ENCODE measurements around the gene AP2A2. TPM values are rescaled to one million over a fixed set of nuclear protein-coding genes. Genes with fewer than 3 reads are reported as not detected.

AP2A2 gene
- total RNA-seq, 1 experiment from 2014 or later: 123 TPM

DNA sequence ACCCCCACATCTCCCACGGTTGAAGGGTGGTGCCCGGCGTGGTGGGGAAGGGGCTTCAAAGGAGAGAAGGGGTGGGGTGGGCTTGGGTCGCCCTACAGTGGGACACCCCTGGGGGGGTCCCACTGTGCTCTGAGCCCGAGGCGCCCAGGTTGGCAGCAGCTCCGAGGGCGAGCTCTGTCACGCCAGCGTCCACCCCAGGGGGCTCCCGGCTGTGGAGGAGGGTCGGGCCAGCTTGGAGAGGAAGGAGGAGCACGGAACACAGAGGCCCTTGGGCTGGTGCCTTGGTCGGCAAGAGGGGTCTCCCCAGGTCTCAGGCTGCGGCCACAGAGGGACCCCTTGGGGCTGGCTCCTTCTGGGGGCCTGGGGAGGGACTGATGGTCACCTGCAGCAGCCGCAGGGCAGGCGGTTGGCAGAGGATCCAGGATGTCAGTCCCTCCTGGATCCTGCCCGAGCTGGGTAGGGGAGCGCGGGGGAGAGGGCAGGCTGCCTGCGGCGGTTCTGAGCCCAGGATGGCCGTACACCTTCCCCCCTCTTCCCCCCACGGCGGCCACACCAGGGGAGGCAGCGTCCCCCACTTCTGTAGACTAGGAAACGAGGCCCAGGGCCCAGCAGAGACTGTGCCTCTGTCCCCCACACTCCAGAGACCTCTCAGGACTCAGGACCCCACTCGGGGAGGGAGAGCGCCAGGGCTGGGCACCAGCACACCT is 110.1 kb downstream of the AP2A2 start:
- BruUV-seq (replicated peaks): no TSS peak
- Histone ChIP-seq H3K4me1 (ENCODE audit: control insufficient read depth, insufficient read depth, low read length) (peaks cover 33% of the 10 kb centered on the region), H3K9me3 (ENCODE audit: control insufficient read depth, insufficient read depth, low read depth, low read length) (no peaks in the 10 kb centered on the region), H3K27me3 (ENCODE audit: control insufficient read depth, insufficient read depth, low read length) (no peaks in the 10 kb centered on the region), H3K27ac (ENCODE audit: low read length) (no peak overlapping the region; the same call in 1 of the 2 replicates), H3K36me3 (ENCODE audit: control insufficient read depth, insufficient read depth, low read length) (no peaks in the 10 kb centered on the region), H3K4me3 (ENCODE audit: low read depth in 2 of 2, low read length in 2 of 2) (no peak overlapping the region)
- TF ChIP-seq TCF7L2 (IDR thresholded peaks at IDR 0.05; ENCODE audit: low read depth, low read length): no peak
- DNase-seq (ENCODE audit: low read depth, low spot score) (no peak), ATAC-seq (peak; percentile 9)
- in situ Hi-C loops (cut with HindIII; ENCODE audit: low pct_unique_long_range_greater_than_20kb, low sequenced_read_pairs): no loop called here
- CTCF ChIA-PET: interaction anchor here (0.6 kb wide), 1 partner anchor 192 kb away, joined by 7 read pairs; no protein-coding TSS in a partner anchor
- intact Hi-C loops (cut with micrococcal nuclease; ENCODE audit: unreplicated experiment): no loop called here
- POLR2A ChIA-PET: interaction anchor here (0.5 to 0.6 kb wide), 2 partner anchors 198 to 413 kb away, joined by 3 to 21 read pairs; no protein-coding TSS in a partner anchor

DNA sequence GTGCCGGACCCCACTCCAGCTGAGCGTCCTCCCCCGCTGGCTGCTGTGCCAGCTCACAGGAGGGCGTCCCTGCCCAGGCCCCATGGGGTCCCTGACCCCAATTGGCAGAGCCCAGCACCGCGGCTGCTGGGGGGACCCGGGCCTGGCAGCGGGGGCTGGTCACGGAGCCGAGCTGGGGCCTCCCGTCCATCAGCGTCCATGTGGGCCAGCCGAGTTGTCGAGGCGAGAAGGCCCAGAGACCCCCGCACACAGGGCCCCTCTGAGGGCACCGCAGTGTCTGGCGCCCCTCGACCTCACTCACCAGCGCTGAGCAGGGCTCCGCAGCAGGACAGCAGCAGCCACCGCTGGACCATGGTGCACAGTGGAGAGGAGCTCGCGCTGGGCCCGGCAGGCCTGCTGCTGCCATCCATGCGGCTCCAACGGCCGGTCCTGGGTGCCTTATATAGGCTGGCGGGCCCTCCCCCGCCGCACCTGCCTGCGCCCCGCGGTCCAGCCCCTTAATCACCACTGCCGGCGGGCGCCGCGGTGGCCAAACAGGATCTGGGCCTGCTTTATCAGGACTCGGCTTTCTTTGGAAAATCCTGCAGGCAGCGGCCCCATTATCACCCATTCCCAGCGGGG is 110.7 kb downstream of the AP2A2 start, which contains the start of gene MUC6:
Gene MUC6, minus strand, starts transcription at position 416 of the 621 bp plus-strand sequence. Its CDS starts 63 bp downstream, at position 353.
- DNase-seq (ENCODE audit: low read depth, low spot score) (no peak), ATAC-seq (peak; percentile 70)
- POLR2A ChIA-PET: interaction anchor here (0.5 to 0.6 kb wide), 2 partner anchors 198 to 412 kb away, joined by 3 to 21 read pairs; no protein-coding TSS in a partner anchor

More for the DNA sequence above, 110.7 kb downstream of the AP2A2 start, which contains the start of gene MUC6:
- no peak within 1 kb of the TSS for H3K4me3 ChIP-seq (ENCODE audit: low read depth in 2 of 2, low read length in 2 of 2)
- in situ Hi-C loops (cut with HindIII; ENCODE audit: low pct_unique_long_range_greater_than_20kb, low sequenced_read_pairs) (no loop called here), intact Hi-C loops (cut with micrococcal nuclease; ENCODE audit: unreplicated experiment) (no loop called here)
- H3K36me3 ChIP-seq (ENCODE audit: control insufficient read depth, insufficient read depth, low read length): no peaks in the 10 kb centered on the region
- TF ChIP-seq POLR2AphosphoS5 (IDR thresholded peaks at IDR 0.05; ENCODE audit: low read depth, low read length) (no peak), TCF7L2 (IDR thresholded peaks at IDR 0.05; ENCODE audit: low read depth, low read length) (no peak), SIN3A (IDR thresholded peaks at IDR 0.05; ENCODE audit: borderline replicate concordance, insufficient read depth, low read depth, low read length) (no peak)
- TF ChIP-seq, protein P1, sequence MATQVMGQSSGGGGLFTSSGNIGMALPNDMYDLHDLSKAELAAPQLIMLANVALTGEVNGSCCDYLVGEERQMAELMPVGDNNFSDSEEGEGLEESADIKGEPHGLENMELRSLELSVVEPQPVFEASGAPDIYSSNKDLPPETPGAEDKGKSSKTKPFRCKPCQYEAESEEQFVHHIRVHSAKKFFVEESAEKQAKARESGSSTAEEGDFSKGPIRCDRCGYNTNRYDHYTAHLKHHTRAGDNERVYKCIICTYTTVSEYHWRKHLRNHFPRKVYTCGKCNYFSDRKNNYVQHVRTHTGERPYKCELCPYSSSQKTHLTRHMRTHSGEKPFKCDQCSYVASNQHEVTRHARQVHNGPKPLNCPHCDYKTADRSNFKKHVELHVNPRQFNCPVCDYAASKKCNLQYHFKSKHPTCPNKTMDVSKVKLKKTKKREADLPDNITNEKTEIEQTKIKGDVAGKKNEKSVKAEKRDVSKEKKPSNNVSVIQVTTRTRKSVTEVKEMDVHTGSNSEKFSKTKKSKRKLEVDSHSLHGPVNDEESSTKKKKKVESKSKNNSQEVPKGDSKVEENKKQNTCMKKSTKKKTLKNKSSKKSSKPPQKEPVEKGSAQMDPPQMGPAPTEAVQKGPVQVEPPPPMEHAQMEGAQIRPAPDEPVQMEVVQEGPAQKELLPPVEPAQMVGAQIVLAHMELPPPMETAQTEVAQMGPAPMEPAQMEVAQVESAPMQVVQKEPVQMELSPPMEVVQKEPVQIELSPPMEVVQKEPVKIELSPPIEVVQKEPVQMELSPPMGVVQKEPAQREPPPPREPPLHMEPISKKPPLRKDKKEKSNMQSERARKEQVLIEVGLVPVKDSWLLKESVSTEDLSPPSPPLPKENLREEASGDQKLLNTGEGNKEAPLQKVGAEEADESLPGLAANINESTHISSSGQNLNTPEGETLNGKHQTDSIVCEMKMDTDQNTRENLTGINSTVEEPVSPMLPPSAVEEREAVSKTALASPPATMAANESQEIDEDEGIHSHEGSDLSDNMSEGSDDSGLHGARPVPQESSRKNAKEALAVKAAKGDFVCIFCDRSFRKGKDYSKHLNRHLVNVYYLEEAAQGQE (IDR thresholded peaks at IDR 0.05; ENCODE audit: insufficient read depth in 1 of 2, low read depth in 2 of 2, low read length in 1 of 2): 0 out of 4 replicates have a peak, but pooled peaks of 1 of the 2 experiments have one; percentile 32
- TF ChIP-seq, protein P2, sequence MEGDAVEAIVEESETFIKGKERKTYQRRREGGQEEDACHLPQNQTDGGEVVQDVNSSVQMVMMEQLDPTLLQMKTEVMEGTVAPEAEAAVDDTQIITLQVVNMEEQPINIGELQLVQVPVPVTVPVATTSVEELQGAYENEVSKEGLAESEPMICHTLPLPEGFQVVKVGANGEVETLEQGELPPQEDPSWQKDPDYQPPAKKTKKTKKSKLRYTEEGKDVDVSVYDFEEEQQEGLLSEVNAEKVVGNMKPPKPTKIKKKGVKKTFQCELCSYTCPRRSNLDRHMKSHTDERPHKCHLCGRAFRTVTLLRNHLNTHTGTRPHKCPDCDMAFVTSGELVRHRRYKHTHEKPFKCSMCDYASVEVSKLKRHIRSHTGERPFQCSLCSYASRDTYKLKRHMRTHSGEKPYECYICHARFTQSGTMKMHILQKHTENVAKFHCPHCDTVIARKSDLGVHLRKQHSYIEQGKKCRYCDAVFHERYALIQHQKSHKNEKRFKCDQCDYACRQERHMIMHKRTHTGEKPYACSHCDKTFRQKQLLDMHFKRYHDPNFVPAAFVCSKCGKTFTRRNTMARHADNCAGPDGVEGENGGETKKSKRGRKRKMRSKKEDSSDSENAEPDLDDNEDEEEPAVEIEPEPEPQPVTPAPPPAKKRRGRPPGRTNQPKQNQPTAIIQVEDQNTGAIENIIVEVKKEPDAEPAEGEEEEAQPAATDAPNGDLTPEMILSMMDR (IDR thresholded peaks at IDR 0.05): no peak
- H3K9me3 ChIP-seq (ENCODE audit: control insufficient read depth, insufficient read depth, low read depth, low read length): no peaks in the 10 kb centered on the region
- no peak within 1 kb of the TSS; the same call in 1 of the 2 replicates for H3K27ac ChIP-seq (ENCODE audit: low read length)
- BruUV-seq (replicated peaks): no TSS peak
- no peaks in the 10 kb centered on the region for H3K27me3 ChIP-seq (ENCODE audit: control insufficient read depth, insufficient read depth, low read length)
- CTCF ChIA-PET: no interaction called here
- H3K4me1 ChIP-seq (ENCODE audit: control insufficient read depth, insufficient read depth, low read length): peaks cover 38% of the 10 kb centered on the region
